TTC549 (cell line): Measurements from ENCODE around the gene KRTAP5-10.
"Not testable (repeated sequence)": the region's sequence is repeated elsewhere in the genome, so short reads cannot be mapped to it uniquely, and the experiment has no call there.

ENCODE experiments used
- FAIRE-seq: peaks from 2 replicates; lab custom pipeline; 2012; peaks lifted over from hg19 to GRCh38; lab: Jason Lieb, UNC

Gene KRTAP5-10

GRCh38 chr11:71572811-71573210 lies 7.4 kb downstream of the KRTAP5-10 start:
- FAIRE-seq: no peak

GRCh38 chr11:71574418-71574817 lies 9.1 kb downstream of the KRTAP5-10 start:
- FAIRE-seq: no peak

- no peak for FAIRE-seq
Measured at GRCh38 chr11:71575723-71576424, 10.5 kb downstream of the KRTAP5-10 start.

GRCh38 chr11:71576688-71577465 lies 11.5 kb downstream of the KRTAP5-10 start:
- FAIRE-seq: not testable (repeated sequence)

GRCh38 chr11:71577469-71578004 lies 12.2 kb downstream of the KRTAP5-10 start:
- FAIRE-seq: no peak

- not testable (repeated sequence) for FAIRE-seq
Measured at GRCh38 chr11:71579513-71579912, 14.2 kb downstream of the KRTAP5-10 start.

GRCh38 chr11:71580057-71581003 lies 15.0 kb downstream of the KRTAP5-10 start:
- no peak for FAIRE-seq

GRCh38 chr11:71581826-71582225 lies 16.5 kb downstream of the KRTAP5-10 start:
- no peak for FAIRE-seq

GRCh38 chr11:71582309-71582895 lies 17.0 kb downstream of the KRTAP5-10 start, which contains the start of gene KRTAP5-11:
Gene KRTAP5-11 (minus strand): TSS chr11:71582875. CDS start chr11:71582837, 38 bp downstream.
- no peak for FAIRE-seq

GRCh38 chr11:71582969-71583368 lies 17.6 kb downstream of the KRTAP5-10 start:
- FAIRE-seq: not testable (repeated sequence)

- not testable (repeated sequence) for FAIRE-seq
Measured at GRCh38 chr11:71585673-71586072, 20.3 kb downstream of the KRTAP5-10 start.

- FAIRE-seq: not testable (repeated sequence)
Measured at GRCh38 chr11:71588314-71588713, 23.0 kb downstream of the KRTAP5-10 start.

GRCh38 chr11:71588822-71589545 lies 23.6 kb downstream of the KRTAP5-10 start:
- not testable (repeated sequence) for FAIRE-seq

- not testable (repeated sequence) for FAIRE-seq
Measured at GRCh38 chr11:71589546-71589920, 24.2 kb downstream of the KRTAP5-10 start.

GRCh38 chr11:71603221-71603620 lies 37.9 kb downstream of the KRTAP5-10 start:
- FAIRE-seq: not testable (repeated sequence)

GRCh38 chr11:71604798-71605488 lies 39.6 kb downstream of the KRTAP5-10 start:
- FAIRE-seq: not testable (repeated sequence)

- not testable (repeated sequence) for FAIRE-seq
Measured at GRCh38 chr11:71606853-71607519, 41.6 kb downstream of the KRTAP5-10 start.

GRCh38 chr11:71607520-71608216 lies 42.3 kb downstream of the KRTAP5-10 start:
- not testable (repeated sequence) for FAIRE-seq

- not testable (repeated sequence) for FAIRE-seq
Measured at GRCh38 chr11:71608272-71608671, 42.9 kb downstream of the KRTAP5-10 start.
